Smooth muscle cell (in vitro differentiated cells): ENCODE measurements around the gene RBM23. TPM values are rescaled to one million over a fixed set of nuclear protein-coding genes. Genes with fewer than 3 reads are reported as not detected.

Experiments used
- DNase-seq: peaks from one replicate; lab custom pipeline; 2025; ENCODE audit not compliant: unreplicated experiment; lab: John Stamatoyannopoulos, UW
- H2AFZ ChIP-seq: fragments of 200-600 bp; sonication (generic); 2 replicates; pipeline ENCODE4 v1.6.0; 2016; ENCODE audit warnings: antibody characterized with exemption, low read depth, mild to moderate bottlenecking
- H3F3A ChIP-seq: fragments of 200-600 bp; sonication (generic); 2 replicates; pipeline ENCODE4 v1.6.0; 2017; ENCODE audit warnings: antibody characterized with exemption, low read depth
- H3K27ac ChIP-seq: fragments of 200-600 bp; sonication (generic); 2 replicates; pipeline ENCODE4 v1.5.1; 2016; ENCODE audit warnings: low read depth, mild to moderate bottlenecking
- H3K27me3 ChIP-seq: fragments of 200-600 bp; sonication (generic); 2 replicates; pipeline ENCODE4 v1.6.1; 2016; ENCODE audit warnings: low read depth, mild to moderate bottlenecking
- H3K36me3 ChIP-seq: fragments of 200-600 bp; sonication (generic); 2 replicates; pipeline ENCODE4 v1.5.1; 2016; ENCODE audit warnings: low read depth
- H3K4me1 ChIP-seq: fragments of 200-600 bp; sonication (generic); 2 replicates; pipeline ENCODE4 v1.5.1; 2016; ENCODE audit warnings: low read depth
- H3K4me2 ChIP-seq: fragments of 200-600 bp; sonication (generic); 2 replicates; pipeline ENCODE4 v1.6.0; 2016; ENCODE audit warnings: mild to moderate bottlenecking
- H3K4me3 ChIP-seq: fragments of 200-600 bp; sonication (generic); 2 replicates; pipeline ENCODE4 v1.5.1; 2016; ENCODE audit warnings: mild to moderate bottlenecking
- H3K79me2 ChIP-seq: fragments of 200-600 bp; sonication (generic); 2 replicates; pipeline ENCODE4 v1.6.0; 2016; ENCODE audit warnings: low read depth, mild to moderate bottlenecking
- H3K9ac ChIP-seq: fragments of 200-600 bp; sonication (generic); 2 replicates; pipeline ENCODE4 v1.6.0; 2016; ENCODE audit warnings: low read depth
- H3K9me3 ChIP-seq: fragments of 200-600 bp; sonication (generic); replicated peaks from 2 replicates; pipeline ENCODE4 v1.5.1; 2016; ENCODE audit warnings: low read depth
- H4K20me1 ChIP-seq: fragments of 200-600 bp; sonication (generic); 2 replicates; pipeline ENCODE4 v1.6.0; 2016; ENCODE audit warnings: low read depth
- WGBS: methylation state at CpG from one replicate; pipeline ENCODE4 v1.1.7; 2016; ENCODE audit warnings: low lambda C conversion rate; 5-methylcytosine and 5-hydroxymethylcytosine counted together
- polyA plus RNA-seq: library from polyadenylated mRNA; unstranded; fragments of >200 nt; fragmentation: Nextera tagmentation; extraction: Ambion mirVana; gene quantifications from 2 replicates; pipeline ENCODE4 v1.2.1, GENCODE V29; 2016
- total RNA-seq: library from RNA; depleted of rRNA; stranded (reverse); fragments of >200 nt; gene quantifications from 2 replicates; pipeline ENCODE4 v1.2.3, GENCODE V29; 2014
- TF ChIP-seq, protein P1 (sequence below): fragments of 200-600 bp; sonication (generic); IDR thresholded peaks from 2 replicates; pipeline ENCODE4 v1.5.1; 2017; ENCODE audit warnings: borderline replicate concordance, mild to moderate bottlenecking, antibody characterized with exemption; ENCODE audit not compliant: insufficient read depth, poor library complexity, severe bottlenecking

The RBM23 gene
- total and polyA plus RNA-seq, 2 experiments from 2014 or later, result 59.3 to 112 TPM

DNA sequence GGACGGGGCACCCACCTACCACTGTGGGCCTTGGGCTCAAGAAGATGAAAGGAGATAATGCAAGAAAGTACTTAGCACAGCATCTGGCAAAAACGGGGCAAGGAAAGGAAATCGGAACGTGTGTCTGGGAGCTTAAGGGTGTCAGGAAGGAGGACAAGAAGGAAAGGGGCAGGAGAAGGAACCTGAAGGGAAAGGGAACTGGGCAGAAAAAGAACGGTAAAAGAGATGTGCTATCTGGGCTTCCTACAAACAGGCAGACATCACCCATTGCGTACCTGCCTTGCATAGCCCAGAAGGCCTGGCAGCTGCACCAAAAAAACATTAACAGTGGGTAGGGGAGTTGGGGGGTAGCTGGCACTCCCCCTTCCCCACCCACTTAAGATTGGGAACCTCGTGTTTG is 36.9 kb downstream of the RBM23 start:
- H3K4me2 ChIP-seq, result no peak overlapping the region
- H3K27me3 ChIP-seq, result no peaks in the 10 kb centered on the region
- peaks cover 15% of the 10 kb centered on the region for H3K4me1 ChIP-seq
- no peak for DNase-seq
- no peak overlapping the region for H3K9ac ChIP-seq
- no peak overlapping the region for H2AFZ ChIP-seq
- TF ChIP-seq, protein P1, sequence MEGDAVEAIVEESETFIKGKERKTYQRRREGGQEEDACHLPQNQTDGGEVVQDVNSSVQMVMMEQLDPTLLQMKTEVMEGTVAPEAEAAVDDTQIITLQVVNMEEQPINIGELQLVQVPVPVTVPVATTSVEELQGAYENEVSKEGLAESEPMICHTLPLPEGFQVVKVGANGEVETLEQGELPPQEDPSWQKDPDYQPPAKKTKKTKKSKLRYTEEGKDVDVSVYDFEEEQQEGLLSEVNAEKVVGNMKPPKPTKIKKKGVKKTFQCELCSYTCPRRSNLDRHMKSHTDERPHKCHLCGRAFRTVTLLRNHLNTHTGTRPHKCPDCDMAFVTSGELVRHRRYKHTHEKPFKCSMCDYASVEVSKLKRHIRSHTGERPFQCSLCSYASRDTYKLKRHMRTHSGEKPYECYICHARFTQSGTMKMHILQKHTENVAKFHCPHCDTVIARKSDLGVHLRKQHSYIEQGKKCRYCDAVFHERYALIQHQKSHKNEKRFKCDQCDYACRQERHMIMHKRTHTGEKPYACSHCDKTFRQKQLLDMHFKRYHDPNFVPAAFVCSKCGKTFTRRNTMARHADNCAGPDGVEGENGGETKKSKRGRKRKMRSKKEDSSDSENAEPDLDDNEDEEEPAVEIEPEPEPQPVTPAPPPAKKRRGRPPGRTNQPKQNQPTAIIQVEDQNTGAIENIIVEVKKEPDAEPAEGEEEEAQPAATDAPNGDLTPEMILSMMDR, result no peak
- H3K9me3 ChIP-seq, result no peaks in the 10 kb centered on the region
- H3F3A ChIP-seq, result peaks cover 10% of the 10 kb centered on the region
- no peak overlapping the region for H3K27ac ChIP-seq
- no peaks in the 10 kb centered on the region for H4K20me1 ChIP-seq
- no peak overlapping the region for H3K4me3 ChIP-seq
- no peaks in the 10 kb centered on the region for H3K79me2 ChIP-seq
- H3K36me3 ChIP-seq, result no peaks in the 10 kb centered on the region
- 77% methylated on average over 7 of the region's 7 CpGs for WGBS

DNA sequence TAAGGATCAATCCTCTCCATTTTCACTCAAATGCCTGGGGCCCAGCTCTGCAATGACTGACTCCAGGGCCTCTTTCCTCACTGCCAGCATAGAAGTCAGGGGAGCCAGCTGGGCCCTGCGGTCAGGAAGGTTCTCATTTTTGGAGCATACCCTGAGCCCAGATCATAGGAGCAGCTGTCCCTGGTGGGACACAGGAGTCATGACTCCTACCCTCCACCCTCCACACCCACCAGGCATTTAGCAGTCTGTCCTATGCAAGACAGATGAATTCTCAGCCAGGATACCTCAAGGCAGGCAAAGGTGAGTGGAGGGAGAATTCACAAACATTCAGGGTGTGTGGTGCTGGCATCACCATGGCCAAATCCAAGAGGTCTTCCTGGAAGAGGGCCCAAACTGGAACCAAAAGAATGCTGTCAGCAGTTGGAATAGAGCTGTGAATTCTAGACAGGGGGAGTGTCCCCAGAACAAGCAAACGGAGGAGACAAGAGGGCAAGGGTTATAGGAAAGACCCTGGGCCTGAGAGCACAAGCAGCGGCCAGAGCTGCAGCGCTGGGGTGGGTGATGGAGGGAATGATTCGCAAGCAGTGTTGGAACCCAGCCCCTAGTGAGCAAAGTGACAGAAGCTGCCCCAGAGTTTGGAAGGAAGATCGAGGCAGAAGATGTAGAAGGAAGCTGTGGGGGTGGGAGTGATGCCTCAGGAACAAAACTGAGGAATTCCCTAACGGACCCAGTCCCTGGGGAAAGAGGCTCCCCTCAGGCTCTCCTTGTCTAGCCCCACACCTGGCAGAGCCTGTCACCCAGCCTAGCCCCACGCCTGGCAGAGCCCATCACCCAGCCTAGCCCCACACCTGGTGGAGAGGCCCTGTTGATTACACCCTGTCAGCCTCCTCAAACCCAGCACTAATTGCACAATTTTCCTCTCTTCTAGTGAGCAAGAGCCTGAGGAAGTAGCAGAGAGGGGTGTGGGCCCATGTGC is 40.4 kb downstream of the RBM23 start:
- no peak for DNase-seq
- Histone ChIP-seq H3K4me3 (no peak overlapping the region), H3K36me3 (no peaks in the 10 kb centered on the region), H3K9me3 (no peaks in the 10 kb centered on the region), H3K27ac (no peak overlapping the region), H3K4me2 (no peak overlapping the region), H3K79me2 (peaks cover 4% of the 10 kb centered on the region), H4K20me1 (no peaks in the 10 kb centered on the region), H3F3A (no peaks in the 10 kb centered on the region), H3K4me1 (peaks cover 11% of the 10 kb centered on the region), H2AFZ (no peak overlapping the region), H3K9ac (no peak overlapping the region), H3K27me3 (no peaks in the 10 kb centered on the region)
- TF ChIP-seq, protein P1, result no peak
- WGBS, result 91% methylated on average over 8 of the region's 8 CpGs

GRCh38 chr14:22877000-22877501 is 41.9 kb downstream of the RBM23 start:
- TF ChIP-seq, protein P1, result no peak
- peaks cover 6% of the 10 kb centered on the region for H3K4me1 ChIP-seq
- no peak overlapping the region for H2AFZ ChIP-seq
- H3K79me2 ChIP-seq, result peaks cover 12% of the 10 kb centered on the region
- no peaks in the 10 kb centered on the region for H3K9me3 ChIP-seq
- no peak for DNase-seq
- H3F3A ChIP-seq, result no peaks in the 10 kb centered on the region
- H4K20me1 ChIP-seq, result no peaks in the 10 kb centered on the region
- no peak overlapping the region for H3K27ac ChIP-seq
- WGBS, result over 99% methylated on average over 21 of the region's 22 CpGs
- H3K9ac ChIP-seq, result no peak overlapping the region
- H3K4me2 ChIP-seq, result no peak overlapping the region
- H3K36me3 ChIP-seq, result no peaks in the 10 kb centered on the region
- no peak overlapping the region for H3K4me3 ChIP-seq
- no peaks in the 10 kb centered on the region for H3K27me3 ChIP-seq
